H1 (cell line): ENCODE data around the gene ASH1L. TPM values are rescaled to one million over a fixed set of nuclear protein-coding genes. Genes with fewer than 3 reads are reported as not detected.

Source experiments
- ASH2L ChIP-seq: fragments of 200-600, 300-600 bp; sonication (generic); IDR thresholded peaks from one replicate; pipeline ENCODE4 v1.7.1; 2017; ENCODE audit warnings: low read length
- EP300 ChIP-seq, 2 experiments: IDR thresholded peaks; 1 replicate in 1 of 2; 2 replicates in 1 of 2; pipeline ENCODE4 v1.6.1; 2011 to 2012; ENCODE audit warnings: low read depth in 2 of 2, low read length in 2 of 2, mild to moderate bottlenecking in 2 of 2, borderline replicate concordance in 1 of 2, inconsistent platforms in 1 of 2, moderate library complexity in 1 of 2
- KDM4A ChIP-seq: IDR thresholded peaks from one replicate; pipeline ENCODE4 v1.7.1; 2012; ENCODE audit warnings: low read depth, mild to moderate bottlenecking, moderate library complexity, low read length, inconsistent platforms; ENCODE audit not compliant: severe bottlenecking
- NANOG ChIP-seq: IDR thresholded peaks from 2 replicates; pipeline ENCODE4 v1.6.1; 2011; ENCODE audit warnings: low read length, low read depth, mild to moderate bottlenecking, inconsistent platforms; ENCODE audit not compliant: insufficient read depth, poor library complexity, severe bottlenecking
- RBBP5 ChIP-seq: IDR thresholded peaks from 2 replicates; pipeline ENCODE4 v1.7.1; 2012; ENCODE audit warnings: low read depth, mild to moderate bottlenecking, inconsistent platforms, low read length, moderate library complexity, borderline replicate concordance
- polyA plus RNA-seq, 7 experiments: library from polyadenylated mRNA; depleted of rRNA in 3 of 7; stranded (reverse) in 5 of 7; unstranded in 2 of 7; fragments of >200 nt in 5 of 7; fragments of 200-250 nt in 2 of 7; gene quantifications; 1 replicate in 5 of 7; 2 replicates in 1 of 7; 4 replicates in 1 of 7; pipeline versions ENCODE4 v1.2.1 to v1.2.3, GENCODE V29; 2011 to 2013; ENCODE audit warnings: missing spikeins in 2 of 7, mixed read lengths in 2 of 7
- total RNA-seq: library from RNA; stranded (reverse); fragmentation: NEBNext Ultra II Directional; extraction: Animal tissue kit (Norgen Biotek cat#: 25700); gene quantifications from 2 replicates; pipeline ENCODE4 v1.2.1, GENCODE V29; 2021
- TF ChIP-seq, protein P1 (sequence below): IDR thresholded peaks from 2 replicates; pipeline ENCODE4 v1.6.1; 2012; ENCODE audit warnings: inconsistent platforms

ASH1L gene
- total and polyA plus RNA-seq, 2 of the 8 experiments (the other 6 are each of a cell fraction or from before 2014, with no cell fraction given), result 7.5 to 27.6 TPM

DNA sequence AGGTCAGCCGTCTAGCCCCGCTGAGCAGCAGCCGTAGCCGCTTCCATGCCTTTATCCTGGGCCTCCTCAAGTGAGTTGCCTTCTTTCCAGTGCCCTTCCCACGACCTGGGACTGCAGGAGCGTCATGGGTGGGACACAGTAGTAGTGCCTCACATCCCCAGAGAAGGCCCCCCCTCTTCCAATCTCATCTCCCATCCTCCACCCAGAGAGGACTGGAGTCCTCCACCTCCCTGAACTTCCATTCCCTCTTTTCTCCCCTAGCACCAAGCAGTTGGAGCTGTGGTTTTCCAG is 237.1 kb downstream of the ASH1L start (continued):
- TF ChIP-seq, protein P1, sequence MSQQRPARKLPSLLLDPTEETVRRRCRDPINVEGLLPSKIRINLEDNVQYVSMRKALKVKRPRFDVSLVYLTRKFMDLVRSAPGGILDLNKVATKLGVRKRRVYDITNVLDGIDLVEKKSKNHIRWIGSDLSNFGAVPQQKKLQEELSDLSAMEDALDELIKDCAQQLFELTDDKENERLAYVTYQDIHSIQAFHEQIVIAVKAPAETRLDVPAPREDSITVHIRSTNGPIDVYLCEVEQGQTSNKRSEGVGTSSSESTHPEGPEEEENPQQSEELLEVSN, result no peak
- TF ChIP-seq KDM4A, result no peak
- no peak for TF ChIP-seq ASH2L
- no peak for TF ChIP-seq EP300 (IDR thresholded peaks at IDR 0.05; ENCODE audit: borderline replicate concordance in 1 of 2, low read depth in 2 of 2, low read length in 2 of 2)
- TF ChIP-seq RBBP5, result no peak
- no peak for TF ChIP-seq NANOG
